ENCODE measurements around the gene IZUMO4.

Gene IZUMO4

DNA sequence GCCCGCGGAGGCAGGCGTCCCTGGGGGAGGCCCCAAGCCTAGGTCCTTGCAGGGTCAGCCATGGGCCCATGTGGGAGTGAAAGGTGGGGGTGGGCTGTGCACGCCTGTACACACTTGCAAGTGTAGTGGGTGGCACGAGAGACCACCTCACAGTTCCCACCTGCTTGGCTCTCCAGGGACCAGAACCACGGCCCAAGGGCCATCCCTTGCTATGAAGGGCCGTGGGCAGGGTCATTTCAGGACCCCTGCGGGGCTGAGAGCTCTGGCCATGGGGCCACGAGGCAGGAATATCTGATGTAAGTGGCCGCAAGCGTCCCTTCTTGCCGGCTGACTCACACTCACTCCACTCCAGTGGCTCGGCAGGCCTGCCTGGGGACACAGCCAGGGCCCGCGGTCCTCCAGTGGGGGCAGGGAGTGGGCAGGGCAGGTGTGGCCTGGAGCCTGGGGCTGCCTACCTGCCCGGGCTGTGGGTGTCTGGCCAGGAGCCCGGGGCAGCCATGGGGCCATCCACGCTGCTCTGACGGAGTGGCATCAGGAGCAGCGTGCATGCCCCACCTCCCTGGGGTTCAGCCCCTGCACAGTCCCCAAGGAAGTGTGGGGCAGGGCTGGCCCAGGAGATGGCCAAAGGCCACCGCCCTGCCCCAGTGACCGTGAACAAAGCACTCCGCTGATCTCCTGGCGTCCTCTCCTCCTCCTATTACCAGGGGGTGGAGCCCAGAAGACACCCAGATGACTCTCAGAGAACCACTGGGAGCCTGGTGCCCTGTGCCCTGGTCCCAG is 37.1 kb upstream of the IZUMO4 start:
- no peak for DNase-seq

DNA sequence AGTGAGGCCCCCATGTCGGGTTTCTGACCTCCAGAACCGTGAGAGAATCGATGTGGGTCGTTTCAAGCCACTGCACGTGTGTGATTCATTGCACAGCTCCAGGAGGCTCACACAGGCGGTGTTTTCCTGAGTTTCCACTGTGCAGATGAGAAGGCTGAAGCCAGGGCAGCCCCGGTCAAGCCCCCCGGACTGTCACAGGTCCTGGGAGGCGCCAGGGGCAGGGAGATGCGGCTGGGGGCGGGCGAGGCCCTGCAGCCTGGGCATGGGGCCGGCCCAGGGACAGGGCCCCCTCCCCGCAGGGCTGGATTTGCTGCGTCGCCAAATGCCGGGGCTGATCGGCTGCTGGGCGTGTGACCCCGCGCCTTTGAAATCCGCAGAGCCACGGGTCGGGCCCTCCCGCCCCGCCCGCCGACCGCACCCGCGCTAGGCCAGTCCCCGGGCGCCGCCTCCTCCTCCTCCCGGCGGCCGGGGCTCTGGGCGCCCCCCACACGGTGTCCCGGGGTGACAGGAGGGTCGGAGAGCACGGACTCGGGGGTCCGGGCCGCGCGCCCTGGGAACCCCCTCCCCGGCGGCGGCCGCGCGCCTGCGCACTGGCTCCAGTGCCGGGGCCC is 35.7 kb upstream of the IZUMO4 start:
- no peak for DNase-seq

DNA sequence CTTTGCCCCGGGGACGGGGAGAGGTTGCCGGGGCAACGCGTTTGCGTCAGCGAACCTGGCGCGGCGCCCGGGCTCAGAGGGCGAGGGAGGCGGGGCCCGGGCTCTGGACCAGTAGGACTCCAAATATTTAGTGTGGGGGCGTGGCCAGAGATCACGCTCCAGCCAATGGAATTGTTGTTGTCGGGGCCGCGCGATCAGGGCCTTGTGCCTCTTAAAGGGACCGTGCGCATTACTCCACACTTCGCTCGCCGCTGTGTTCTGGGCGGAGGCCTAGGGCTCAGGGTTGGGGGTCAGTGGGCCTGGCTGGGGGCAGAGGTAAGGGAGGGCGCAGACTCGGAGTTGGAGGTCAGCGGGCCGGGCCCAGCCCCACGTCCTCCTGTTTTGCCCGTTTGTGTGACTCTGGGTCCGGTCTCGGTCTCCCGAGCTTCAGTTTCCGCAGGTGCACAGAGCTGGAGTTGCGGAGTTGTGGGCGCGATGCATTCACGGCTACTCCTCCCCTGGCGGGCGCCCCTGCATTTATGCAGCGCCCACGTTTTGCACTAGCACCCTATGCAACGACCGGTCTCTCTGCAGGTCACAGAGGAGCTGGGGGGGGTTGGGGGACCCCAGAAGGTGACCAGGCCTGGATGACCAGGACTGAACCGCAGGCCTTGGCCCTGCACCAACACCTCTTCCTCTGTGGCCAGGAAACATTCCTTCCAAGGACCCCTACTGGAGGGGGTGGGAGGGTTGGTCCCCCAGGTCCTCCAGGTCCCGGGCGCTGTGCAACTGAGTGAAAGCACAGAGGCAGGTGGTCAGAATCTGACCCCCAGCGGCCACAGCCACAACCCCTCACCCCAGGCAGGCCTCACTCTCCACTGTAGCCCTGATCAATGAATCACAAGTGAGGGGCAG is 35.0 kb upstream of the IZUMO4 start:
- DNase-seq, result peak; percentile 60

DNA sequence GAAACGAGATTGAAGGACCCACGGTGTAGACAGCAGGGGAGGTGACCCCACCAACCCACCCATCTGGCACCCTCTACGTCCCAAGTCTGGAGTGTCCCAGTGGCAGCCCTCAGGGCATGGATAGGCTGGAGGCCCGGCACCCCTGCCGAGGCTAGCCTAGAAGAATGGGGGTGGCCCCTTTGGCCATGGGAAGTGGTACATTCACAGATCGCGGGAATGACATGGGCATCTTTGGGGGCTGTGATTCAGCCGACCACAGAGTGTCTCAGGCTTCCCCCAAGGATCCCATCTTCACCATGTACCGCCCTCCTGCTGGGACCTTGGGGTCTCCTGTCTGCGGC is 34.4 kb upstream of the IZUMO4 start:
- no peak for DNase-seq

DNA sequence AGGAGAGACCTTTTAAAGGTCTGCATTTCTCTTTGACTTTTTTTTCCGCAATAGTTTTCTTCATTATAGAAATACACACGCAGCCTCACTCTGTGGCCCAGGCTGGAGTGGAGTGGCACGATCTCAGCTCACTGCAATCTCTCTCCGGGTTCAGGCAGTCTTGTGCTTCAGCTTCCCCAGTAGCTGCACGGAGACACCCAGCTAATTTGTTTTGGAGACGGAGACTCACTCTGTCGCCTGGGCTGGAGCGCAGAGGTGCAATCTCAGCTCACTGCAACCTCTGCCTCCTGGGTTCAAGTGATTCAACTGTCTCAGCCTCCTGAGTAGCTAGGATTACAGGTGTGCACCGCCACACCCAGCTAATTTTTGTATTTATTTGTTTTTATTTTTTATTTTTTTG is 33.9 kb upstream of the IZUMO4 start:
- DNase-seq, result no peak

DNA sequence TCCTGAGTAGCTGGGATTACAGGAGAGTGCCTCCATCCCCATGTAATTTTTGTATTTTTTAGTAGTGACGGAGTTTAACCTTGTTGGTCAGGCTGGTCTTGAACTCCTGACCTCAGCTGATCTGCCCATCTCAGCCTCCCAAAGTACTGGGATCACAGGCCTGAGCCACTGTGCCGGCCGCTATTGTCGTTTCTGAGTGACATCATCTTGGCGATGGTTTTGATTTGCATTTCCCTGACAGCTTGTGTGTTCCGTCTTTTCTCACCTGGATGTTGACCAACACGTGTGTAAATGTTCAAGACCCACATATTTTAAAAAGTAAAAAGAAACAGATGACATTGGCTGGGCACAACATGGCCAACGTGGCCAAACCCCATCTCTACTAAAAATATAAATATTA is 32.9 kb upstream of the IZUMO4 start:
- no peak for DNase-seq

DNA sequence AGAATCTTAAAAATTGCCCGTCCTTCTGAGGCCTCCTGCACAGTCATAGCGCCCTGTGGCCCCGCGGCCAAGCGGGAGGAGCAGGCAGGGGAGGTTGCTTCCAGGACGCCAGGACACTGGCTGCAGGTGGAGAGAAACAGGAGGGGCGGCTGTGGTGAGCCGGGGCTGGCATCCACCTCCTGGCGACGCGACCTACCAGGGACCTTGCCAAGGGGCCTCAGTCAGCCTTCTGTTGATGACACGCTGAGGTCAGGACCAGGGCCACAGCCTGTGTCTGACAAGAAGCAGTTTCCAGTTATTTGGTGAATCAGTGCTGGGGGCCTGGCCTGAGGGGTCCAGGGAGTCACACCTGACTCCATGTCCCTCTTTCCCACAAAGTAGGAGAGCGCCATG is 32.3 kb upstream of the IZUMO4 start:
- no peak for DNase-seq

DNA sequence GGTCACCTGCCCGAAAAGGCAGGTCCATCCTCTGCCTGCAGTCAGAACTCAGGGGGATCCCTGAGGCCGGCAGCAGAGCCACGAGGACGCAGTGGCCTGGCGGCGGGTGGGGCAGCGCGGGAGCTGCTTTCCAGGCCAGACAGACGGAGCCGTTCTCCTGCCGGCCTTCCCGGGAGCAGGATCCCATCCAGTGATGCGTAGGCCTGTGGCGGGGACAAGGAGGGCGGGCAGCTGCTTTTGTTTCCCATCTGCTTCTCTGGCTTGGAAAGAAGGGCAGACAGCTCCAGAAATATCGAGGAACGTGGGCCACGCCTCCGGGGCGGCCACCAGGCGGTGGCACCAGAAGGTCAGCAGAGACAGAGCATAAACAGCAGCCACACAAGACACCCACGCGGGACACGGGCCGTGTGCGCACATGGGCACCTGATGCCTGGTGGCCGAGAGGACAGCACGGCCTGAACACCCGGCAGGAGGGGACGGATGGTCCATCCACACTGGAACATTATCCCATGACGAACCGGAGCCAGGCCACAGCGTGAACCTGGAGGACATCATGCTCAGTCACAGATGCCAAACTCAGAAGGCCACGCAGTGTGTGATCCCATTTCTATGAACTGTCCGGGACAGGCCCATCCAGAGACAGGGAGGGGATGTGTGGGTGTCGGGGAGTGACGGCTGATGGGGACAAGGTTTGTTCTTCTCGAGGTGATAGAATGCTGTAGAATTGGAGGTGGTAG is 31.8 kb upstream of the IZUMO4 start:
- DNase-seq, result no peak

DNA sequence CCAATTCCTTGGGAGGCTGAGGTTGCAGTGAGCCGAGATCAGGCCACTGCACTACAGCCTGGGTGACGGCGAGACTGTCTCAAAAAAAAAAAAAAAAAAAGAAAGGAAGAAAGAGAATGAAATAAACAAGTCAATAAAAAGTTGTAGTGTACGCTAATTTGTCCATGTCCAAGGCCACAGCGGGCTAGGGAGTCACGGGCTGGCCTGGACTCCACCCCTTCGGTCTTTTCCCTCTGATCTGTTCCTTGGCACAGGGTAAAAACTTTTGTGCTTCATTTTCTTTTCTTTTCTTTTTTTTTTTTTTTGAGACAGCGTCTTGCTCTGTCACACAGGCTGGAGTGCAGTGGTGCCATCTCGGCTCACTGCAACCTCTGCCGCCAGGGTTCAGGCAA is 26.3 kb upstream of the IZUMO4 start:
- no peak for DNase-seq

DNA sequence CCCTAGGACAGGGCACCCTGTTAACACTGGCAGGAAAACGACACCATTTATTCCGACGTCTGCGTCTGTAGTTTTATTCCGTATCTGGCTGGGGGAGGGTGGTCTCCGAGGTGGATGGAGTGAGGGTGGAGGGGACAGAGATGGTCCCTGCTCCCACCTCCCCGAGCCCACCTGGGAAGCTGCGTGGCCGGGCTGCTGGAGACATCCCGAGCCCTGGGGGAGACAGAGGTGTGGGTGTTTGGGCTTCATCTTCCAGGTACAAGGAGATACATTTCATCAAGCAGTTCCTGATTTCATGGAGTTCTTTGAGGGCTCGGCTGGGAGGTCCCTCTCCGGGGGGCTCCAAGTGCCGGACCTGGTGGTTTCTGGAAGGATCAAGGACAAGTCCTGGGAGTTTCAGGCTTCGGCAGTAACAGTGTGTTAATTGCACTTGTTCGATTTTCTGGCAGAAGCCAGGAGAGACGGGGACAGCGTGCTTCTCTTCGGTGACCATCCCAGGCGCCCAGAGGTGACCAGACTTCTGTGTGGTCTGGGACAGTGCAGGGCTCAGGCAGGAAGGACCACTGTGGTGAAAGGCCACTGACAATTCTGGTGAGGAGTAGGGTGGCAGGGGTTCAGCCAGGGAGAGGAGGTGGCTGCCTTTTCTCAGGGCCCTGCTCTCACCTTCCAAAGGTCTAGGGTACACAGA is 25.6 kb upstream of the IZUMO4 start:
- DNase-seq, result no peak

DNA sequence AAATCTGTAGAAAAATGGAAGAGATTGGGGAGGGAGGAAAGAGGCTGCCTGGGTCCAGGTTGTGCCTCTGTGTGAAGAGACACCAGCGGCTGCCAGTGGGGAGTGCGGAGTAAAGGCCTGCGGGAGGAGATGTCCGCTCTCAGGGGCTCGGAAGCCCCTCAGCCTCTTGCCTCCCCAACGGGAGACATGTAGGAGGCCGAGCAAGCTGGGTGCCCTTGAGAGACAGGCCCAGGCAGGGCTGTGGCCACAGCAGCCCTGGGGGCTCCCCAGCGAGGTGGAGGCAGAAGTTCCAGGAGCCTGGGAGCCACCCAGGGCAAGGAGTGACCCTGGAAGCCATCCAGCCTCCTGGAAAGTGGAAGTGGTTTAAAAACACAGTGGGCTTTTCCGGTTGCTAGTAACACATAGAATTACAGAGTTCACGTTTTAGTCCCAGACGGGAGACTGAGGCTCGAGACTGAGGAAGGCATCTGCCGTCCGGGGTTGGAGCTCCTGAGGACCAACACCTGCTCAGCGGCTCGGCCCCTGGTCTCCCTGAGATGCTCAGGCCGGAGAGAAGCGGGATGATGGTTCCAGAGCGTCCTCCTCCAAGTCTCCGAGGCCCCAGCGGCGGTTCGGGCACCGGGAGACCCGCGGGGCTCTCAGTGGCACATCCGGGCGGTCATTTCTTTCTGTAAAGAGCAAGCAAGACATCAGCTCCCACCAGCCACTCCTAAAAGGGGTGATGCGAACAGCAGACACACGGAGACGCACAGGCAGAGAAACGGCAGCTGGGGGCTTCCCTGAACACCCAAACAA is 23.8 kb upstream of the IZUMO4 start:
- no peak for DNase-seq

DNA sequence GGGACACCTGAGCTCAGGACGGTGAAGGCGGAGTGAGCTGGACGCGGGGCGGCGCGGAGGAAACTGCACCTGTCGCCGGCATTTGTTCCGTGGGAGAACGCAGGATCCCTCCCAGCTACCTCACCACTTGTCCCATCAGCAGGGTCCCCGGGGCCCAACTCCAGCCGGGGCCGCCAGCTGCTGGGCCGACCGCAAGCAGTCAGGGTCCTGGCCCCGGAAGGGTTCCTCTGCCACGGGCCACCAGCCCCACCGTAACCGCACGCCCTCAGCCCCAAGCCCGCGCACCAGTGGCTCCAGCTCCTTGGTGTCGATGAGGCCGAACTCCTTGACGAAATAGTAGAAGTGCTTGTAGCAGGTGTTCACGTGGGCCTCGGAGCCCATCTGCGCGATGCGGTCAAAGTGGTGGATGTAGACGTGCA is 20.2 kb upstream of the IZUMO4 start:
- no peak for DNase-seq

DNA sequence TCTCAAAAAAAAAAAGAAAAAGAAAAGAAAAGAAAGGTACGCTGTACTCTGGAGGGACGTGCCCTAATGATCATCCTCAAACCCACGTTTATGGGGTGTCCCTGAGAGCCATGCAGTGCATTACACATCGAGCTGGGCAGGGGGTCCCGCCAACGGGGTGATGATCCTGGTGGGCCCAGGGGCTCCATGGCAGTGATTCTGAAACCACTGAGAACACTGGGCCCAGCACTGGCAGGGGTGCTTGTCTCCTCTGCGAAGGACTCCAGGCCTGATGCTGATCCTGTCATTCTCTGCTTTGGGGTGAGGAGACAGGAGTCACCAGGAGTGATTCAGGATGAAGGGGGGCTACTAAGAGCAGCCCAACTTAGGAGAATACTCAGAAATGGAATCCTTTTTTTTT is 19.3 kb upstream of the IZUMO4 start:
- DNase-seq, result no peak

DNA sequence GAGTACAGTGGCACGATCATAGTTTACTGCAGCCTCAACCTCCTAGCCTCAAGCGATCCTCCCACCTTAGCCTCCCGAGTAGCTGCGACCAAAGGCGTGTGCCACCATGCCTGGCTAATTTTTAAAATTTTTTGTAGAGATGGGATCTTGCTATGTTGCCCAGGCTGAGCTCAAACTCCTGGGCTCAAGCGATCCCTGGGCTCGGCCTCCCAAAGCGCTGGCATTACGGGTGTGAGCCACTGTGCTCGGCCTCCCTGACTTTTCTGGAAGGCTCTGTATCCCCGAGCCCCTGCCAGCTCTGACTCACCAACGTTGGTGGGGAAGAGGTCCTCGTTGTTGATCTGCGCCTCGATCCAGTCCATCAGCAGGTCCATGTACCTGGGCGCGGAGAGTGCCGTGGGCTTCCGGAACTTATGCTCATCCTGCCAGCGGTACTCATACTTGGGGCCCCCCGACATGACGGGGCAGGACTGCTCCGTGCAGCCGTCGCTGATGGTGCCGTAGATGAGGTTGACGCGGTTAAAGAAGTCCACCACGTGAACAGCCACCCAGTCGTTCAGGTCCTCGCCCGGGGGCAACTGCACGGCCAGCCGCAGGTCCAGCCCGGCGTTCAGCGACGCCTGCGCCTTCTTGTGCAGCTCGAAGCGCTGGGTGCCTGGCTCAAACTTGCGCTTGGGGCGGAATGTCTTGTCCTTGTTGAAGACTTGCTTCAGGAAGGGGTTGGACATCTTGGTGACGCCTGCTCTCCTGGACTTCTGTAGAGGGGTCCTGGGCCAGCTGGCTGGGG is 18.7 kb upstream of the IZUMO4 start:
- DNase-seq, result no peak

DNA sequence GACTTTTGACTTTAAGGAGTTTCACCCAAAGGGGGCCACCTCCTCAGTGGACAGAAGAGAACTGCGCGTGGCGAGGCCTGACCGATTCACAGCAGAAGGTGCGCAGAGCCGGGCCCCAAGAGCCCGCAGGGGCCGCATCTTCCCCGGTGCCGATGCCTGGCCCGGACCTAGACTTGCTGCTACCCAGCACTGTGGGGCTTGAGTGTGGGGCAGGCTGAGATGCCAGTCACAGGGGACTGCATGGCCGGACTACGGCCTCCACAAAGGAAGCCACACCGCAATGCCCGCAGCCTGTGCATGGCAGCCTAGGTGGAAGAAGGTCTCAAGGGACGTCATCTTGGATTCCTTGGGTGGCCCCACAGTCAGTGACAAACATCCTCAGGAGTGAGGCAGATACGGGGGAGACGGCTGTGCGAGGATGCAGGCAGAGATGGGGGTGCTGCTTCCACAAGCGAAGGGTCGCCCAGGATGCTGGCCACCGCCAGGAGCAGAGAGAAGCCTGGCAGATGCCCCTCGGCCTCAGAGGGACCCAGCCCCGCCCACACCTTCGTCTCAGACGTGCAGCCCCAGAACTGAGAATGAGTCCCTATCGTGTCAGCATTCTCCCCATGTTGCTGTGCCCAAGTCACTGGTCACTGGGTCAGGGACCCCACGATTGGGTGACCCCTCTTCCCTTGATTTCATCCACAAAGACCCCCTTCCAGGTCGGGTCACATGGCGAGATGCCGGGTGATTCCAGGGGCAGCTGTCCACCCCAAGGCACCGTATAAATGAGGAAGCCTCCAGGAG is 17.4 kb upstream of the IZUMO4 start:
- no peak for DNase-seq

DNA sequence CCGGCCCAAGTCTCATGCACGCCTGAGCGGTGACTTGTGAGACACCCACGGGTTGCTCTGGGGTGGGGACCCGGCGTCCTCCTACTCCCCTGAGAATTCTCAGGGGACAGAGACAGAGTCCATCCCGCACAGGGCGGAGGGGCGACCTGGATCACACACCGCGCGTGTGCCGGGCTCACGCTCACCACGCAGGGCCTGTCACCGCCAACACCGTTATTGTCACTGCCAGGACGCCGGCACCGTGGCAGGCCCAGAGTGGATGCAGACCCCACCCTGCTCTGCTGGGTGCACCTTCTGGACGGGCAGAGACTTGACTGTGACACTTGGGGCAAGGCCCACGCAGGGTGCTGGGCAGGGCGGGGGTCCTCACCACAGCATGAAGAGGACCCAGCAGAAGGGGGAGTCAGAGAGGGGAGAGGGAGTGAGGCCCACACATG is 16.8 kb upstream of the IZUMO4 start:
- no peak for DNase-seq

DNA sequence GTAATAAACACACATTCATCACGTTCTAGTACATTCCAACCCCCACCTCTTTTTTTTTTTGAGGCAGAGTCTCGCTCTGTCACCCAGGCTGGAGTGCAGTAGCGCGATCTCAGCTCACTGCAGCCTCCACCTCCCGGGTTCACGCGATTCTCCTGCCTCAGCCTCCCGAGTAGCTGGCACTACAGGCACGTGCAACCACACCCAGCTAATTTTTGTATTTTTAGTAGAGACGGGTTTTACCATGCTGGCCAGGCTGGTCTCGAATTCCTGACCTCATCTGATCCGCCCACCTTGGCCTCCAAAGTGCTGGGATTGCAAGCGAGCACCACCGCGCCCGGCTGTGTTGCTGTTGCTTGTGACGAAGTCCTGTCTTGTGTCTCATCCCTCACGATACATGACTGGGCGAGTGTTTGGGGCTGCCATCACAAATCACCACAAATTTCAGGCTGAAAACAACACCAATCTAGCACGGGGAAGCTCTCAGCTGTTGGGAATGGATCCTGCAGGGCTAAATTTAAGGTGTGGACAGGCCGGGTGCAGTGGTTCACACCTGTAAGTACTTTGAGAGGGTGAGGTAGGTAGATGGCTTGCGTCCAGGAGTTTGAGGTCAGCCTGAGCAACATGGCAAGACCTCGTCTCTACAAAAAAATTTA is 16.3 kb upstream of the IZUMO4 start:
- no peak for DNase-seq

DNA sequence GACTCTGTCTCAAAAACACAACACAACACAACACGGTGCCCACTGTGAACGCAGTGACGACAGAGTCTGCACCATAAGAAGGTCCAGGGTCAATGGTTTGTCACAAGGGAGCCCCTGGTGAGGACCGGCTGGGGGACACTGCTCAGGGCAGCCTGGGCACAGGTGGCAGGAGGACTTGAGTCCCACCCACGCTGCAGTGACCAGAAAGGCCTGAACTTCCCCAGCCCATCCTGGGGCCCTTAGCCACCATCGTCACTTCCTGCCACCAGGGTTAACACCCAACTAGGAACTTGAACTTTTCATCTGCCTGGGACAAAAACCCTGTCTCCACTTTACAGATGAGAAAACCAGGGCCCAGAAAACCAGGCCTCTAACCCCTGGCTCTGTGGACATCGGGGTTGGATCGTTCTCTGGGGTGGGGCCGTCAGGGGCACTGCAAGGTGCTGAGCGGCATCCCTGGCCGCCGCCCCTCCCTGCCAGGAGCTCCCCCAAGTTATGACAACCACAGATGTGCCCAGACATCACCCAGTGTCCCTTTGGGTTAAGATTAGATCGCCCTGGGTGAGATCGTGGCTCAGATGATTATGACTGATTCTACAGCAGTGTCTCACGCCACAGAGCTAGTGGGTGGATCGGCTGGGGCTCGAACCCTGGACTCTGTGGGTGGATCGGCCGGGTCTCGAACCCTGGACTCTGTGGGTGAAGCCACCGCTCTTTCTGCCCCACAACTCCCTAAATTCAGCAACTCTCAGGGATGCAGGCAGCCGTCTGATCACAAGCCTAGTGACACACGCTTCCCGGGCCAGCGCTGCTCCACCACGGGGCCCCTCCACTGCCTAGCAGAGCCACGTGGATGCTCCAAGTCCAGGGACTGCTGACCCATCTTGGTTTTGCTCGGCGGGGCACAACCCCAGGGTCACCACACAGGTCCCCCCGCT is 14.6 kb upstream of the IZUMO4 start:
- DNase-seq, result no peak
